T follicular helper cell (primary cell): ENCODE data around the gene COPRS.
"Not testable (repeated sequence)": the region's sequence is repeated elsewhere in the genome, so short reads cannot be mapped to it uniquely, and the experiment has no call there.

Experiments used
- DNase-seq: peaks from one replicate; pipeline ENCODE4 v3.0.0-alpha.2; 2020; ENCODE audit warnings: low read depth

COPRS gene

DNA sequence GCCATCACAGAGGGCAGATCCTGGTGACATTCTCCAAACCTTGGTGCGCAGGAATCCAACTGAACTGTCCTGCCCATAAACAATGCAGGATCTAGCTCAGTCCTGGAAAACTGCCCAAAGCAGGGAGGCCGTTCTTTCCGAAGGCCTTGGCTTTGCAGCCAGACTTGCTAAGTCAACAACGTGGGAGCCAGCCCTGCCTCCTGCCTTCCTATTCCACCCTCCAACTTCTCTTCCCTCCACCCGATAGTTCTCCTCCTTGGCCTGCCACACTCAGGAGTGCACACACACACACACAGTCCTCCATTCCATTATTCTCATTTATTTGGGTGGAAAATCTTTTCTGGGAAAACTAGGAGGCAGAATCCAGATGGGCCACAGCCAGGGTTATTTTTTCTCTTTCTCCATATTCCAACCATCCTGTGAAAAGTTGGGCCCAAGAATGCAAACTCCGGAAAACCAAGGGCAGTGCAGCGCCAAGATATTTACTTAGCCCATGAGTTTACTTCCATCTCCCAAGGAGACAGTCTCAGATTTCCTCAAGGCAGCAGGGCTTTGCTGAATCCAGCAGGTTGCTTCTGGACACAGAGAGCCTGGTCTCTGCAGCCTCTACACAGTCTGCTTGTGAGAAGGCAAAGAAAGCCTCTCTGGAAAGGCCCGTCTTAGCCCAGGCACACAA, 15.8 kb downstream of the COPRS start:
- no peak for DNase-seq

DNA sequence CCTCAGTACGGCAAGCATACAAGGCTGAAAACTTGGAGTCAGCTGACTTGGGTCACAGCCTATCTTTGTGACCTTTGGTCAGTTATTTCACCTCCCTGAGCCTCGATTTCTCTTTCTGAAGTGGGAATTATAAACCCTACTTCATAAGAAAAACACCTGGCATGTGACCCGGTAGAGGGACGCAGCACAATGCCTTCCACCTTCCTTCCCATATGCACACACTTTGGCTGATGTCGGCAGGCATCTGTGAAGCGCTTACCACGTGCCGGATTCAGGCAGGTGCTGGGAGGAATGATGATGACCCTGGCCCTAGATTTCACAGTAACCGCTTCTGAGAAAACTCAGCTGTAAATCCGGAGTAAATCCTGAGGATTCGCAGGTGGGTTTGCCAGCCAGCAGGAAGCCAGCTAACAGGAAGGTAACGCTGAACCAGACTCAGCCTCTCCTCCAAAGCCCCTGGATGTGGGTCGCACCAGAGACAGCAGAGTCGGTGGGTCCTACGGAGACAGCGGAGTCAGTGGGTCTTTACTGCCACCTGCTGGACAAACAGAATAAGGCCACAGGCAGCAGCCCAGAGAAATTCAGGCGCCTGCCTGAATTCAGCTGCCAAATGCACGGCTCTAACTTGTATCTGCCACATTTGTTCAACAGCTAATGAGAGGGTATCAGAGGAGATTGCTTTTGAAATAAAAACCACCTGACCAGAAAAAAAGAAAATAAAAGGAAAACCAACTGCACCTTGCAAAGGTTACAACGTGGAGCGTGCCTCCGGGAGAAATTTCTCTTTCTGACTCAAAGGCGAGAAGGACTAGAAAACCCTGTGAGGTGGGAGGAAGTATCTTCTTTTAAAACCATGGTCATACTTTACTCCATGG, 16.6 kb downstream of the COPRS start:
- DNase-seq = peak; percentile 37

DNA sequence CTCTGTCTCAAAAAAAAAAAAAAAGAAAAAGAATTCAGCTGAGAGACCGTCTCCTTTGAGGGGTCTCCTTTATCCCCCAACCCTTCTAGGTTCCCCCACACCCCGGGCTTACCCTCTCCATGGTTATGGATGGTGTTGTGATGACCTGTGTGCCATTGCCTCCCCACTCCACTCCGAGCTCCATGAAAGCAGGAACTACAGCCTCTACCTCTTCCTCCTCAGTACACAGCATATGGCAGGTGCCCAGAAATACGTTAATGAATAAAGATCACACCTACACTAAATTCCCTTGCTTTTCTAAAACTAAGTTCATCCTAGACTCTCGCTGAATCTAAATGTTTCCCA, 17.2 kb downstream of the COPRS start:
- no peak for DNase-seq

DNA sequence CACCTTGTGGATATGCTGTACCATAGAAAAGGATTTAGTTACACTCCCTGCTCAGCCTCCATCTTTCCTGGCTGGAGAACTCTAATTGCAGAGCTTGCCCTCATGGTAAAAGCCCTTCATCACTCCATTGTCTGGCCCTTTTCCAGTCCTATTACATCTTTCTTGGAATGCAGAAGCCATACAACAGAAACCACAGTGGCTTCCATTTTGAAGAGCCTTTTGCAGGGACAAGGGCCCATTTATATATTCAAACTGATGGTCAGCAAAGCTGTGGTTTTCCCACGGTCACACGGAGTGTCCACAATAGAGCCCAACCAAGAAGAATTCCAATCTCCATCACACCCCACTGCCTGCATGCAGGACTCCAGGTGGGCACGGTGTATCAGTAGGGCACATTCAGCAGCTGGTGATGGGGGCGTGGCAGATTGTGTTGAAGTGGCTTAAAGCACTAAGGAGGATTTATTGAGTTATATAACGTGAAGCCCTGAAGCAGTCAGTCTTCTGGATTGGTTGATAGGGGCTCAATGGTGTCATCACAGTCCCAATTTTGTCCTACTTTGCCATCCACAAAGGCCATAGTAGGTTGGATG, 20.3 kb downstream of the COPRS start:
- DNase-seq = no peak

- no peak for DNase-seq
These were observed 23.1 kb downstream of the COPRS start for GRCh38 chr17:31835984-31836383.

DNA sequence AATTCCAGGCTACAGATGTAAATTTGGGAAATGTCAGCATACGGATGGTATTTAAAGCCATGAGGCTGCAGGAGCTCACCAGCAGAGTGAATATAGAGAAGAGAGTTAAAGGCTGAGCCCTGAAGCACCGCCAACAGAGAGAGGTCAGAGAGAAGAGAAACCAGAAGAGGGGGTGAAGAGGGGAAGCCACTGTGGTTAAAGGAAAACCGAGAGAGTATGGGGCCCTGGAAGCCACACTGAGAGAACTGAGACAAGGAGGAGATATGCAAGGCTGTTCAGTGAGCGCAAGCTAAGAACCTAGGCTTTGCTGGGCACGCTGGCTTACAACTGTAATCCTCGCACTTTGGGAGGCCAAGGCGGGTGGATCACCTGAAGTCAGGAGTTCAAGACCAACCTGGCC, 24.6 kb downstream of the COPRS start:
- no peak for DNase-seq

DNA sequence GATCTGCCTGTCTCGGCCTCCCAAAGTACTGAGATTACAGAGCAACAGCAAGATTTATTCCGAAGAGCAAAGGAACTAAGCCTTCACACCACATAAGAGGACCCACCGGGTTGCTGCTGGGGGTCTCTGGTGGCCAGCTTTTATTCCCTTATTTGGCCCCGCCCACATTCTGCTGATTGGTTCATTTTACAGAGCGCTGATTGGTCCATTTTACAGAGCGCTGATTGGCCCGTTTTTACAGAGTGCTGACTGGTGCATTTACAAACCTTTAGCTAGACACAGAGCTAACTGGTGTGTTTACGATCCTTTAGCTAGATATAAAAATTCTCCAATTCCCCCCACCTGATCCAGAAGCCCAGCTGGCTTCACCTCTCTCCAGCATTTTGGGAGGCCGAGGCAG, 26.3 kb downstream of the COPRS start:
- no peak for DNase-seq

DNA sequence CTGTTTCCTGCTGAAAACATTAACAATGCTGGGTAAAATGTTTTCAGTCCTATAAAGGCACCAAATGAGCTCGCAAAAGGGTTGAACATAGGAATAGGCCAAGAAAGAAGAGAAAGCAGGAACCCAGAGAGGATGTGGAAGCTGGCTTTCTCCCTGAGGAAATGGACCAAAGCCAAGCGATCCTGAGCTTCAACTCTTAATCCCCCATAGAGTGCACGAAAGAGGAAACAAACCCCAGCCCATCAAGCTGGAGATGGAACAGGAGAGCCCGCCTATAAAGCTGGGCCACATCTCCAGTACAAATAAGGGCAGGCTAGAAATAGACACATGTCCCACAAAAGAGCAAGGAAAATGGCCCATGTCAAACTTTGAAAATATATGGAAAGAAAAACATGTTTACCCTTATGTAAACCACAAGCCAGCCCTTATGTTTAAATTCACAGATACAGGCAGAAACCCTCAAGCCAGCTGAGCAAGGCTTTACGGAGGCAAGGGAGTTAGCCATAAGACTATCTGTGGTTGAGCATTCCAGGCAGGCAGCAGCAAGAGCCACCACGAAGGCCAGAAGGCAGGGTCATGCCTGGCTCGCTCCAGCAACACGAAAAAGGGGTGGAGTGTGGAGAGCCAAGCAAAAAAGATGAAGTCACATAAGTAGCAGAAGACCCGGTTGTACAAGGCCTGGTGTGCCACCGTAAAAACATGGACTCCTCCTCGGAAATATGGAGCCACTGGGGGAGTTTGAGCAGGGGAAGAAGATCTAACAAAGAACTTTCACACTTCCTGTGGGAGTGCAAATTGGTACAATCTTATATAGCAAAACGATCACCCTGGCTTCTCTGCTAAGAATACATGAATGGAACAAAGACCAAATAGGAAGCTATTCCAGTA, 27.8 kb downstream of the COPRS start:
- no peak for DNase-seq

GRCh38 chr17:31829649-31830048, 29.4 kb downstream of the COPRS start:
- no peak for DNase-seq

DNA sequence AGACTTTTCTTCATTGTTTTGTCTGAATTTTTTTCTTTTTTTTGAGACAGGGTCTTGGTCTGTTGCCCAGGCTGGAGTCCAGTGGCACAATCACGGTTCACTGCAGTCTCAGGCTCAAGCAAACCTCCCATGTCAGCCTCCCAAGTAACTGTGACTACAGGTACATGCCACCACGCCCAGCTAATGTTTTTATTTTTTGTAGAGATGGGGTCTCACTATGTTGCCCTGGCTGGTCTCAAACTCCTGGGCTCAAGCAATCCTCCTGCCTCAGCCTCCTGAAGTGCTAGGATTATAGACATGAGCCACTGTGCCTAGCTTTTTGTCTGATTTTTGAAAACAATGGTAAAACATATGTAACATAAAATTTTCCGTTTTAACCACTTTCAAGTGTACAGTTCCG, 30.1 kb downstream of the COPRS start:
- not testable (repeated sequence) for DNase-seq

GRCh38 chr17:31825961-31826691, 32.9 kb downstream of the COPRS start:
- DNase-seq = no peak

DNA sequence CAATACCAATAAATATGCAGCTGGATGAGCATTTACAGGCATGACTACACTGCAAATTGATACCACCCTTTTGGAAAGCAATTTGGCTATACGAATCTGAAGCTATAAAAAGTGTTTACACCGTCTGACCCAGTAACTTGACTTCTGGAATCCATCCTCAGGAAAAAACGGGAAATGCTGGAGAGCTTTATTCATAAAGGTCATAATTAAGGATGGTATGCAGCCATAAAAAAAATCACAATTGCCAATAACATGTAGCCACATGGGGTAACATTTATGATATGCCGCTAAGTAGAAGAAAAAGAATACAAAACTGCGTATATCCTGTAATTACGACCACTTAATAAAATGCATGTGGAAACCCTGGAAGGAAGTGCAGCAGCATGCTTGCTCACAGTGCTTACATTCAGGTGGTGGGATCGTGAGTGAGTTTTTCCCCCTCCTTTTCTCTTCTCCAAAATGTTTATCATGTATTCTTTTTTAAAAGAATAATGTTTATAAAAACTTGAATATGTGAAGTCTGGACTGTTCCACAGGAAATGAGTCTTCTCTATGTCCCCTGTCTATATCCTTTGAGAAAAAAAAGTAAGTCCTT, 34.2 kb downstream of the COPRS start:
- DNase-seq = no peak

- DNase-seq = no peak
These were observed 36.0 kb downstream of the COPRS start for GRCh38 chr17:31823014-31823413.

- no peak for DNase-seq
These were observed 38.2 kb downstream of the COPRS start for GRCh38 chr17:31820691-31821435.

DNA sequence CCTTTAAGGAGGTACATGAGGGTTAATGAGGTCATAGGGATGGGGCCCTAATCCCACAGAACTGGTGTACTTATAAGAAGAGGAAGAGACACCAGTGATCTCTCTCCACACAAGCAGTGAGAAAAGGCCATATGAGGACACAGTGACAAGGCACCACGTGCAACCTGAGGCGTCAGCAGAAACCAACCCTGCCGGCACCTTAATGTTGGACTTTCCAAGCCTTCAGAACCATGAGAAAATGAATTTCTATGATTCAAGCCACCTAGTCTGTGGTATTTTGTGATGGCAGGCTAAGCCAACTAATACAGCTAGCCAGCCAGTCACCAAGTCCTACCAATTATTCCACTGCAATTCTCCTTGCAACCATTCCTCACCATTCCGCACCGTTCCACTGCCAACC, 39.5 kb downstream of the COPRS start:
- no peak for DNase-seq

DNA sequence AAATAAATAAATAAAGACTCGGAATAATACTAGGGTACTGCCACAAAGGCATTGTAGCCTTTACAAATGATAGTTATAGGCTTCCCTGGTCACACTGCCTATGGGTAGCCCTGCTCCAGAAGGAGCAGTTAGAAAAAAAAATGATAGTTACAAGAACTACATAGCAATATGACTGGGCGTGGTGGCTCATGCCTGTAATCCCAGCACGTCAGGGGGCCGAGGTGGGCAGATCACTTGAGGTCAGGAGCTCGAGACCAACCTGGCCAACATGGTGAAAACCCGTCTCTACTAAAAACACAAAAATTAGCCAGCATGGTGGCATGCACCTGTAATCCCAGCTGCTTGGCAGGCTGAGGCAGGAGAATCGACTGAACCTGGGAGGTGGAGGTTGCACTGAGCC, 40.2 kb downstream of the COPRS start:
- not testable (repeated sequence) for DNase-seq

GRCh38 chr17:31815212-31815730, 43.8 kb downstream of the COPRS start:
- DNase-seq = no peak

GRCh38 chr17:31811101-31811500, 47.9 kb downstream of the COPRS start:
- no peak for DNase-seq

DNA sequence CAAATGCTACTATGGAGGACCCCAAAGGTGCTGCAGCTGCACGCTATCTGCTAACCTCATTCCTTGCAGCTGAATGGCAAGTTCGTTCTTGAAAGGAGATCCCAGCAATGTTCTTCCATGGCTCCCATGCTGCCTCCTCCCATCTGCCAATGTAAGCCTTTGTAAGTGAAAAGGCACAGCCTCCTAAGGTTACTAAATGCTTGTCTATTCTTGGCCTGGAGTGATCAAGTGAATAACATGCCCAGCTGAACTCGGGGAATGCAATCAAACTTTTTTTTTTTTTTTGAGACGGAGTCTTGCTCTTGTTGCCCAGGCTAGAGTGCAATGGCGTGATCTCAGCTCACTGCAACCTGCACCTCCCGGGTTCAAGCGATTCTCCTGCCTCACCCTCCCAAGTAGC, 49.2 kb downstream of the COPRS start:
- DNase-seq = not testable (repeated sequence)

DNA sequence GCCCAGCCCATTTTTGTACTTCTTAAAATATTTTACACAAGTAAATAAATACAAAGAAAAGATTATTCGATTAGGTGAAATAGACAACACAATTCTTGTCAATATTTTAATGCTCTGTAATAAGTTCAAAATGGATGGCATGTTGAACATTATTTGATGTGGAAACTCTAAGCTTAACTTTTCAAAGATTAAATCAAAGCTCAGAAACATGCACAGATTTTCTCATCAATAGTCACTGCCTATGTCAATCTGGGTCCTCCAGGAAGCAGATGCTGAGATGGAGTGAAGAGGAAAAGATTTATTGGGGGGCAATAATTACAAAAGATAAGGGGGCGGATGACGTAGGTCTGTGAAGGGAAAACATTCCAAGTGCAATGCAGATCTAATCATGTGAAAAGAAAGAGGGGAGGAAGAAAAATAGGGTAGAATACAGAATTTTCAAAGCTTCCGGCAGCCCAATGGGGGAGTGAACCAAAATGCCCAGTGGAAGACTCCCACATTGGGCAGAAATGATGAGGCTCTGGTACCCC, 50.5 kb downstream of the COPRS start:
- no peak for DNase-seq
